ENCODE results near the gene INTS11.

INTS11 gene

GRCh38 chr1:1310476-1311053 is 13.9 kb downstream of the INTS11 start:
- H3K4me3 ChIP-seq = no peak overlapping the region
- DNase-seq (ENCODE audit: low spot score) = no peak
- H3K27ac ChIP-seq = no peak overlapping the region

GRCh38 chr1:1310109-1310385 is 14.4 kb downstream of the INTS11 start:
- Histone ChIP-seq H3K4me3 (no peak overlapping the region), H3K27ac (peak overlapping the region in 1 of 2 donors; percentile 98)
- DNase-seq (ENCODE audit: low spot score) = no peak
- no peak for TF ChIP-seq CTCF (IDR thresholded peaks at IDR 0.05)

More at GRCh38 chr1:1310476-1311053, 13.9 kb downstream of the INTS11 start:
- TF ChIP-seq CTCF (IDR thresholded peaks at IDR 0.05) = no peak

- H3K4me3 ChIP-seq = peak overlapping the region; percentile 81
- DNase-seq (ENCODE audit: low spot score) = no peak
- H3K27ac ChIP-seq = peak overlapping the region; percentile 89 to 98
- TF ChIP-seq CTCF (IDR thresholded peaks at IDR 0.05) = no peak
Observed at GRCh38 chr1:1309251-1310108, 15.0 kb downstream of the INTS11 start.

GRCh38 chr1:1308756-1309250 is 15.7 kb downstream of the INTS11 start:
- Histone ChIP-seq H3K27ac (peak overlapping the region; percentile 89 to 98), H3K4me3 (peak overlapping the region; percentile 81)
- DNase-seq (ENCODE audit: low spot score) = no peak
- TF ChIP-seq CTCF (IDR thresholded peaks at IDR 0.05) = no peak

GRCh38 chr1:1307923-1308755 is 16.3 kb downstream of the INTS11 start, which contains the start of the genes ACAP3 and PUSL1:
Gene ACAP3, minus strand, starts transcription at chr1:1307930. Its CDS starts 115 bp downstream, at chr1:1307815.
Gene PUSL1, plus strand, starts transcription at chr1:1308597. Its CDS starts 47 bp downstream, at chr1:1308644.
- peak within 1 kb of the TSS; percentile 81 for H3K4me3 ChIP-seq
- no peak for TF ChIP-seq CTCF (IDR thresholded peaks at IDR 0.05)
- H3K27ac ChIP-seq = peak within 1 kb of the TSS; percentile 89 to 98
- peak; percentile 96 for DNase-seq (ENCODE audit: low spot score)

GRCh38 chr1:1307261-1307922 is 17.1 kb downstream of the INTS11 start:
- Histone ChIP-seq H3K4me3 (peak overlapping the region; percentile 81), H3K27ac (peak overlapping the region; percentile 89 to 98)
- TF ChIP-seq CTCF (IDR thresholded peaks at IDR 0.05) = no peak
- no peak for DNase-seq (ENCODE audit: low spot score)
